ENCODE results near the gene EIF4E2.

DNA sequence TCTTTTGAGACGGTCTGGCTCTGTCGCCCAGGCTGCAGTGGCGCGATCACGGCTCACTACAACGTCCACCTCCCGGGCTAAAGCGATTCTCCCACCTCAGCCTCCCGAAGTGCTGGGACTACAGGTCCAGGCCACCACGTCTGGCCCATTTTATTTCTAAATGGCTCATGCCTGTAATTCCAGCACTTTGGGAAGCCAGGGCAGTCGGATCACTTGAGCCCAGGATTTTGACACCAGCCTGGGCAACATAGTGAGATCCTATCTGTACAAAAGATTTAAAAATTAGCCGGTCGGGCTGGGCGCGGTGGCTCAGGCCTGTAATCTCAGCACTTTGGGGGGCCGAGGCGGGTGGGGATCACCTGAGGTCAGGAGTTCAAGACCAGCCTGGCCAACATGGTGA lies 56.5 kb downstream of the EIF4E2 start:
- no peak for TF ChIP-seq POLR2A (IDR thresholded peaks at IDR 0.05; ENCODE audit: extremely low read depth, insufficient read length)
- no peak for TF ChIP-seq CTCF (IDR thresholded peaks at IDR 0.05; ENCODE audit: low read depth, low read length)
- TF ChIP-seq MAX (IDR thresholded peaks at IDR 0.05; ENCODE audit: low read depth, low read length): no peak
- TF ChIP-seq MYC (IDR thresholded peaks at IDR 0.05; ENCODE audit: low read depth, low read length): no peak

Data from NB4 (cell line).